WTC11 (cell line): ENCODE measurements around the gene ATP11A.

Source experiments
- CBFB ChIP-seq: sonication (generic); formaldehyde crosslinking; IDR thresholded peaks from 2 replicates; pipeline ENCODE4 v1.8.1; 2022; ENCODE audit warnings: mild to moderate bottlenecking, low read depth, missing genetic modification reagents
- CREM ChIP-seq: sonication (generic); formaldehyde crosslinking; IDR thresholded peaks from 2 replicates; pipeline ENCODE4 v1.8.1; 2022; ENCODE audit warnings: mild to moderate bottlenecking, missing genetic modification reagents, moderate library complexity
- ELF4 ChIP-seq: sonication (generic); formaldehyde crosslinking; IDR thresholded peaks from 2 replicates; pipeline ENCODE4 v1.8.1; 2022; ENCODE audit warnings: low read depth, mild to moderate bottlenecking, moderate library complexity, missing genetic modification reagents
- ESRRA ChIP-seq: sonication (generic); formaldehyde crosslinking; IDR thresholded peaks from 2 replicates; pipeline ENCODE4 v1.8.1; 2022; ENCODE audit warnings: mild to moderate bottlenecking, missing genetic modification reagents, borderline replicate concordance
- ETV6 ChIP-seq: sonication (generic); formaldehyde crosslinking; IDR thresholded peaks from 2 replicates; pipeline ENCODE4 v1.8.1; 2022; ENCODE audit warnings: mild to moderate bottlenecking, missing genetic modification reagents
- JUN ChIP-seq: sonication (generic); formaldehyde crosslinking; IDR thresholded peaks from 2 replicates; pipeline ENCODE4 v1.8.0; 2023; ENCODE audit warnings: mild to moderate bottlenecking, missing genetic modification reagents
- SP1 ChIP-seq: sonication (generic); formaldehyde crosslinking; conservative IDR thresholded peaks from 2 replicates; pipeline ENCODE4 v1.8.1; 2022; ENCODE audit warnings: missing genetic modification reagents
- TP53 ChIP-seq: sonication (generic); formaldehyde crosslinking; IDR thresholded peaks from 2 replicates; pipeline ENCODE4 v1.8.1; 2023; ENCODE audit warnings: mild to moderate bottlenecking, missing genetic modification reagents
- ZNF121 ChIP-seq: sonication (generic); formaldehyde crosslinking; IDR thresholded peaks from 2 replicates; pipeline ENCODE4 v1.8.0; 2023; ENCODE audit warnings: missing genetic modification reagents
- ZNF232 ChIP-seq: sonication (generic); formaldehyde crosslinking; IDR thresholded peaks from 2 replicates; pipeline ENCODE4 v1.8.0; 2022; ENCODE audit warnings: mild to moderate bottlenecking, missing genetic modification reagents
- ZNF317 ChIP-seq: sonication (generic); formaldehyde crosslinking; IDR thresholded peaks from 2 replicates; pipeline ENCODE4 v1.8.1; 2023; ENCODE audit warnings: low read depth, mild to moderate bottlenecking, moderate library complexity, missing genetic modification reagents, borderline replicate concordance
- TF ChIP-seq, protein P1 (sequence below): fragments of 200-600 bp; IDR thresholded peaks from 2 replicates; pipeline ENCODE4 v1.8.0; 2022; ENCODE audit warnings: antibody characterized with exemption
- TF ChIP-seq, protein P2 (sequence below): sonication (generic); formaldehyde crosslinking; IDR thresholded peaks from 2 replicates; pipeline ENCODE4 v1.8.1; 2023; ENCODE audit warnings: mild to moderate bottlenecking, missing genetic modification reagents

DNA sequence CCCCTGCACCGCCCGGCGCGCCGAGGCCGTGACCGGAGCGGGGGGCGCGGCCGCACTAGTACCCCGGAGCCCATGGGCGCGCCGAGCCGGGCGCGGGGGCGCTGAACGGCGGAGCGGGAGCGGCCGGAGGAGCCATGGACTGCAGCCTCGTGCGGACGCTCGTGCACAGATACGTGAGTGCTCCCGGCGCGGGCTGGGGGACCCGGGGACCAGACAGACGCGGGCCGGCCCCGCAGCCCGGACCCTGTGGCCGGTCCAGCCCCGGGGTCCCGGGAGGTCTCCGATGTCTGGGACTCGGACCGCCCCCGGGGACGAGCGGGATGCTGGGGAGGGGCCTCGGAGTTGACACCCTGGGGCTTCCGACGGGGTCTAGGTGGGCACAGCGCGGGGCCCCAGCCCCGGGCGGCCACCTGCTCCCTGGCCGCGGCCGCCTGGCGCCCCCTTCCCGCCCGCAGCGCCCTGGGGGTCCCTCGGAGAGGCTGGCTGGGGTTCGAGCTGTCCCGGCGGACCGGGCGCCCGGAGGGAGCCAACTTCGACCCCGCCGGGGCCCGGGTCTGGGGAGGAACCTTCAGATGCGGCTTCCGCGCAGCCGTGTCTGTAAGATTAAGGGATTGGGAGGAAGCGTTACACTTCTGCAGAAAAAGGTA is 568 bp downstream of the ATP11A start:
- no peak for TF ChIP-seq TP53 (CRISPR knock-in tag)
- no peak for TF ChIP-seq CREM (CRISPR knock-in tag)
- TF ChIP-seq, protein P1, sequence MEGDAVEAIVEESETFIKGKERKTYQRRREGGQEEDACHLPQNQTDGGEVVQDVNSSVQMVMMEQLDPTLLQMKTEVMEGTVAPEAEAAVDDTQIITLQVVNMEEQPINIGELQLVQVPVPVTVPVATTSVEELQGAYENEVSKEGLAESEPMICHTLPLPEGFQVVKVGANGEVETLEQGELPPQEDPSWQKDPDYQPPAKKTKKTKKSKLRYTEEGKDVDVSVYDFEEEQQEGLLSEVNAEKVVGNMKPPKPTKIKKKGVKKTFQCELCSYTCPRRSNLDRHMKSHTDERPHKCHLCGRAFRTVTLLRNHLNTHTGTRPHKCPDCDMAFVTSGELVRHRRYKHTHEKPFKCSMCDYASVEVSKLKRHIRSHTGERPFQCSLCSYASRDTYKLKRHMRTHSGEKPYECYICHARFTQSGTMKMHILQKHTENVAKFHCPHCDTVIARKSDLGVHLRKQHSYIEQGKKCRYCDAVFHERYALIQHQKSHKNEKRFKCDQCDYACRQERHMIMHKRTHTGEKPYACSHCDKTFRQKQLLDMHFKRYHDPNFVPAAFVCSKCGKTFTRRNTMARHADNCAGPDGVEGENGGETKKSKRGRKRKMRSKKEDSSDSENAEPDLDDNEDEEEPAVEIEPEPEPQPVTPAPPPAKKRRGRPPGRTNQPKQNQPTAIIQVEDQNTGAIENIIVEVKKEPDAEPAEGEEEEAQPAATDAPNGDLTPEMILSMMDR: no peak
- no peak for TF ChIP-seq ELF4
- no peak for TF ChIP-seq ESRRA (CRISPR knock-in tag)
- no peak for TF ChIP-seq SP1 (CRISPR knock-in tag)
- TF ChIP-seq, protein P2, sequence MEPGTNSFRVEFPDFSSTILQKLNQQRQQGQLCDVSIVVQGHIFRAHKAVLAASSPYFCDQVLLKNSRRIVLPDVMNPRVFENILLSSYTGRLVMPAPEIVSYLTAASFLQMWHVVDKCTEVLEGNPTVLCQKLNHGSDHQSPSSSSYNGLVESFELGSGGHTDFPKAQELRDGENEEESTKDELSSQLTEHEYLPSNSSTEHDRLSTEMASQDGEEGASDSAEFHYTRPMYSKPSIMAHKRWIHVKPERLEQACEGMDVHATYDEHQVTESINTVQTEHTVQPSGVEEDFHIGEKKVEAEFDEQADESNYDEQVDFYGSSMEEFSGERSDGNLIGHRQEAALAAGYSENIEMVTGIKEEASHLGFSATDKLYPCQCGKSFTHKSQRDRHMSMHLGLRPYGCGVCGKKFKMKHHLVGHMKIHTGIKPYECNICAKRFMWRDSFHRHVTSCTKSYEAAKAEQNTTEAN (CRISPR knock-in tag): no peak
- TF ChIP-seq JUN (CRISPR knock-in tag): no peak
- no peak for TF ChIP-seq ZNF232 (CRISPR knock-in tag)
- TF ChIP-seq ZNF121 (CRISPR knock-in tag): no peak
- no peak for TF ChIP-seq ZNF317 (CRISPR knock-in tag)
- TF ChIP-seq ETV6: no peak
- no peak for TF ChIP-seq CBFB (CRISPR knock-in tag)
